Endothelial cell of umbilical vein (primary cell): ENCODE measurements around the gene CRACR2A.

Experiments used
- CTCF ChIP-seq, 2 donors: IDR thresholded peaks; 1 replicate in 1 of 2; 2 replicates in 1 of 2; pipeline ENCODE4 v1.5.1; 2011; ENCODE audit warnings: low read length in 2 of 2, mild to moderate bottlenecking in 2 of 2, moderate library complexity in 2 of 2, control low read depth in 1 of 2, inconsistent platforms in 1 of 2, low read depth in 1 of 2; ENCODE audit not compliant: insufficient read depth in 1 of 2; ENCODE audit errors: extremely low read depth in 1 of 2
- FOS ChIP-seq: IDR thresholded peaks from 2 replicates; pipeline ENCODE4 v1.6.1; 2011; ENCODE audit warnings: mild to moderate bottlenecking, low read length, moderate library complexity, borderline replicate concordance; ENCODE audit not compliant: insufficient read depth
- JUN ChIP-seq: IDR thresholded peaks from 2 replicates; pipeline ENCODE4 v1.6.1; 2011; ENCODE audit warnings: borderline replicate concordance, low read depth; ENCODE audit not compliant: insufficient read length, insufficient read depth
- MYC ChIP-seq: IDR thresholded peaks from one replicate; pipeline ENCODE4 v1.6.1; 2011; ENCODE audit warnings: mild to moderate bottlenecking, low read depth, low read length
- POLR2A ChIP-seq: IDR thresholded peaks from 2 replicates; pipeline ENCODE4 v1.6.1; 2012; ENCODE audit warnings: low read depth, mild to moderate bottlenecking, control low read depth, low read length
- POLR2AphosphoS5 ChIP-seq: IDR thresholded peaks from 2 replicates; pipeline ENCODE4 v1.6.1; 2012; ENCODE audit warnings: low read depth, mild to moderate bottlenecking, control low read depth, low read length, moderate library complexity; ENCODE audit not compliant: insufficient read depth
- TF ChIP-seq, protein P1 (sequence below): IDR thresholded peaks from 2 replicates; pipeline ENCODE4 v1.6.1; 2011; ENCODE audit not compliant: insufficient read depth, insufficient read length

DNA sequence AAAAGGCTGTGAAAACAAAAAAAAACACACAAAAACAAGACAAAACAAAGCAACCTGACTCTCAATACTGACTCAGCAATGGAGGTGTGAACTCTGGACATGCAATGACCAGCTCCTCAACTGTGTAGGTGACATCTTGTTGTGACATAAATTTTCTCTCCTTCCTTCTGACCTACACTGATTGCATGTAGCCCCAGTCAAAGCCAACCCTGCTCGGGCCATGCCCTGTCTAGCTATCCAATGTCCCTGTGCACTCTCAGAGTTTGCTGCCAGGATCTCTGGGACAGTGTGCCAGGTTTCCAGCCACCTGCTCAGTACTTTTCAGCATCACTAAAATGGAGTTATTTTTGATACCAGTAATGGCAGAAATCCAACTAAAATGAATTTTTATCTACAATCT lies 18.9 kb upstream of the CRACR2A start:
- TF ChIP-seq JUN (no peak), CTCF (IDR thresholded peaks at IDR 0.05; ENCODE audit: extremely low read depth in 1 of 2, insufficient read depth in 1 of 2, low read depth in 1 of 2, low read length in 2 of 2) (no peak), POLR2AphosphoS5 (no peak), POLR2A (no peak), FOS (no peak), MYC (no peak)
- TF ChIP-seq, protein P1, sequence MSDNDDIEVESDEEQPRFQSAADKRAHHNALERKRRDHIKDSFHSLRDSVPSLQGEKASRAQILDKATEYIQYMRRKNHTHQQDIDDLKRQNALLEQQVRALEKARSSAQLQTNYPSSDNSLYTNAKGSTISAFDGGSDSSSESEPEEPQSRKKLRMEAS: no peak
